ENCODE results near the gene TRPM8. TPM values are rescaled to one million over a fixed set of nuclear protein-coding genes. Genes with fewer than 3 reads are reported as not detected.

TRPM8 gene
- total and polyA plus RNA-seq, 2 experiments from 2014 or later: 0.11 to 0.14 TPM

- DNase-seq (ENCODE audit: low spot score): no peak
- H3K4me3 Mint-ChIP-seq: no peak overlapping the region
Observed at GRCh38 chr2:233952335-233952734, 35.2 kb downstream of the TRPM8 start.

More at GRCh38 chr2:233952335-233952734, 35.2 kb downstream of the TRPM8 start:
- Mint-ChIP-seq H3K27ac (no peak overlapping the region), H3K36me3 (ENCODE audit: low read depth) (no peaks in the 10 kb centered on the region), H3K4me1 (no peaks in the 10 kb centered on the region; the same call in 2 of the 3 replicates), H3K9me3 (no peaks in the 10 kb centered on the region; the same call in 2 of the 3 replicates), H3K27me3 (ENCODE audit: insufficient read depth, low read depth, poor library complexity) (peaks cover 2% of the 10 kb centered on the region)
- Histone ChIP-seq H3K4me2 (no peak overlapping the region), H3K4me1 (ENCODE audit: insufficient read depth) (no peaks in the 10 kb centered on the region), H2AFZ (no peak overlapping the region), H3K9me2 (ENCODE audit: insufficient read depth) (no peaks in the 10 kb centered on the region; the same call in 1 of the 2 replicates), H3F3A (replicated peaks; ENCODE audit: low read depth) (no peaks in the 10 kb centered on the region), H3K27me3 (ENCODE audit: insufficient read depth) (no peaks in the 10 kb centered on the region), H3K79me2 (replicated peaks; ENCODE audit: insufficient read depth) (no peaks in the 10 kb centered on the region), H4K20me1 (replicated peaks; ENCODE audit: insufficient read depth) (no peaks in the 10 kb centered on the region), H3K36me3 (ENCODE audit: insufficient read depth) (no peaks in the 10 kb centered on the region), H3K27ac (ENCODE audit: low read depth) (no peak overlapping the region), H3K4me3 (no peak overlapping the region)
- no peak for ATAC-seq
- TF ChIP-seq, protein P1, sequence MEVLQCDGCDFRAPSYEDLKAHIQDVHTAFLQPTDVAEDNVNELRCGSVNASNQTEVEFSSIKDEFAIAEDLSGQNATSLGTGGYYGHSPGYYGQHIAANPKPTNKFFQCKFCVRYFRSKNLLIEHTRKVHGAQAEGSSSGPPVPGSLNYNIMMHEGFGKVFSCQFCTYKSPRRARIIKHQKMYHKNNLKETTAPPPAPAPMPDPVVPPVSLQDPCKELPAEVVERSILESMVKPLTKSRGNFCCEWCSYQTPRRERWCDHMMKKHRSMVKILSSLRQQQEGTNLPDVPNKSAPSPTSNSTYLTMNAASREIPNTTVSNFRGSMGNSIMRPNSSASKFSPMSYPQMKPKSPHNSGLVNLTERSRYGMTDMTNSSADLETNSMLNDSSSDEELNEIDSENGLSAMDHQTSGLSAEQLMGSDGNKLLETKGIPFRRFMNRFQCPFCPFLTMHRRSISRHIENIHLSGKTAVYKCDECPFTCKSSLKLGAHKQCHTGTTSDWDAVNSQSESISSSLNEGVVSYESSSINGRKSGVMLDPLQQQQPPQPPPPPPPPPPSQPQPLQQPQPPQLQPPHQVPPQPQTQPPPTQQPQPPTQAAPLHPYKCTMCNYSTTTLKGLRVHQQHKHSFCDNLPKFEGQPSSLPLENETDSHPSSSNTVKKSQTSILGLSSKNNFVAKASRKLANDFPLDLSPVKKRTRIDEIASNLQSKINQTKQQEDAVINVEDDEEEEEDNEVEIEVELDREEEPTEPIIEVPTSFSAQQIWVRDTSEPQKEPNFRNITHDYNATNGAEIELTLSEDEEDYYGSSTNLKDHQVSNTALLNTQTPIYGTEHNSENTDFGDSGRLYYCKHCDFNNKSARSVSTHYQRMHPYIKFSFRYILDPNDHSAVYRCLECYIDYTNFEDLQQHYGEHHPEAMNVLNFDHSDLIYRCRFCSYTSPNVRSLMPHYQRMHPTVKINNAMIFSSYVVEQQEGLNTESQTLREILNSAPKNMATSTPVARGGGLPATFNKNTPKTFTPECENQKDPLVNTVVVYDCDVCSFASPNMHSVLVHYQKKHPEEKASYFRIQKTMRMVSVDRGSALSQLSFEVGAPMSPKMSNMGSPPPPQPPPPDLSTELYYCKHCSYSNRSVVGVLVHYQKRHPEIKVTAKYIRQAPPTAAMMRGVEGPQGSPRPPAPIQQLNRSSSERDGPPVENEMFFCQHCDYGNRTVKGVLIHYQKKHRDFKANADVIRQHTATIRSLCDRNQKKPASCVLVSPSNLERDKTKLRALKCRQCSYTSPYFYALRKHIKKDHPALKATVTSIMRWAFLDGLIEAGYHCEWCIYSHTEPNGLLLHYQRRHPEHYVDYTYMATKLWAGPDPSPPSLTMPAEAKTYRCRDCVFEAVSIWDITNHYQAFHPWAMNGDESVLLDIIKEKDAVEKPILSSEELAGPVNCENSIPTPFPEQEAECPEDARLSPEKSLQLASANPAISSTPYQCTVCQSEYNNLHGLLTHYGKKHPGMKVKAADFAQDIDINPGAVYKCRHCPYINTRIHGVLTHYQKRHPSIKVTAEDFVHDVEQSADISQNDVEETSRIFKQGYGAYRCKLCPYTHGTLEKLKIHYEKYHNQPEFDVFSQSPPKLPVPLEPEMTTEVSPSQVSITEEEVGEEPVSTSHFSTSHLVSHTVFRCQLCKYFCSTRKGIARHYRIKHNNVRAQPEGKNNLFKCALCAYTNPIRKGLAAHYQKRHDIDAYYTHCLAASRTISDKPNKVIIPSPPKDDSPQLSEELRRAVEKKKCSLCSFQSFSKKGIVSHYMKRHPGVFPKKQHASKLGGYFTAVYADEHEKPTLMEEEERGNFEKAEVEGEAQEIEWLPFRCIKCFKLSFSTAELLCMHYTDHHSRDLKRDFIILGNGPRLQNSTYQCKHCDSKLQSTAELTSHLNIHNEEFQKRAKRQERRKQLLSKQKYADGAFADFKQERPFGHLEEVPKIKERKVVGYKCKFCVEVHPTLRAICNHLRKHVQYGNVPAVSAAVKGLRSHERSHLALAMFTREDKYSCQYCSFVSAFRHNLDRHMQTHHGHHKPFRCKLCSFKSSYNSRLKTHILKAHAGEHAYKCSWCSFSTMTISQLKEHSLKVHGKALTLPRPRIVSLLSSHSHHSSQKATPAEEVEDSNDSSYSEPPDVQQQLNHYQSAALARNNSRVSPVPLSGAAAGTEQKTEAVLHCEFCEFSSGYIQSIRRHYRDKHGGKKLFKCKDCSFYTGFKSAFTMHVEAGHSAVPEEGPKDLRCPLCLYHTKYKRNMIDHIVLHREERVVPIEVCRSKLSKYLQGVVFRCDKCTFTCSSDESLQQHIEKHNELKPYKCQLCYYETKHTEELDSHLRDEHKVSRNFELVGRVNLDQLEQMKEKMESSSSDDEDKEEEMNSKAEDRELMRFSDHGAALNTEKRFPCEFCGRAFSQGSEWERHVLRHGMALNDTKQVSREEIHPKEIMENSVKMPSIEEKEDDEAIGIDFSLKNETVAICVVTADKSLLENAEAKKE (CRISPR knock-in tag; IDR thresholded peaks at IDR 0.05): no peak
- TF ChIP-seq STAT1 (IDR thresholded peaks at IDR 0.05; ENCODE audit: unreplicated experiment): no peak
- TF ChIP-seq, protein P2, sequence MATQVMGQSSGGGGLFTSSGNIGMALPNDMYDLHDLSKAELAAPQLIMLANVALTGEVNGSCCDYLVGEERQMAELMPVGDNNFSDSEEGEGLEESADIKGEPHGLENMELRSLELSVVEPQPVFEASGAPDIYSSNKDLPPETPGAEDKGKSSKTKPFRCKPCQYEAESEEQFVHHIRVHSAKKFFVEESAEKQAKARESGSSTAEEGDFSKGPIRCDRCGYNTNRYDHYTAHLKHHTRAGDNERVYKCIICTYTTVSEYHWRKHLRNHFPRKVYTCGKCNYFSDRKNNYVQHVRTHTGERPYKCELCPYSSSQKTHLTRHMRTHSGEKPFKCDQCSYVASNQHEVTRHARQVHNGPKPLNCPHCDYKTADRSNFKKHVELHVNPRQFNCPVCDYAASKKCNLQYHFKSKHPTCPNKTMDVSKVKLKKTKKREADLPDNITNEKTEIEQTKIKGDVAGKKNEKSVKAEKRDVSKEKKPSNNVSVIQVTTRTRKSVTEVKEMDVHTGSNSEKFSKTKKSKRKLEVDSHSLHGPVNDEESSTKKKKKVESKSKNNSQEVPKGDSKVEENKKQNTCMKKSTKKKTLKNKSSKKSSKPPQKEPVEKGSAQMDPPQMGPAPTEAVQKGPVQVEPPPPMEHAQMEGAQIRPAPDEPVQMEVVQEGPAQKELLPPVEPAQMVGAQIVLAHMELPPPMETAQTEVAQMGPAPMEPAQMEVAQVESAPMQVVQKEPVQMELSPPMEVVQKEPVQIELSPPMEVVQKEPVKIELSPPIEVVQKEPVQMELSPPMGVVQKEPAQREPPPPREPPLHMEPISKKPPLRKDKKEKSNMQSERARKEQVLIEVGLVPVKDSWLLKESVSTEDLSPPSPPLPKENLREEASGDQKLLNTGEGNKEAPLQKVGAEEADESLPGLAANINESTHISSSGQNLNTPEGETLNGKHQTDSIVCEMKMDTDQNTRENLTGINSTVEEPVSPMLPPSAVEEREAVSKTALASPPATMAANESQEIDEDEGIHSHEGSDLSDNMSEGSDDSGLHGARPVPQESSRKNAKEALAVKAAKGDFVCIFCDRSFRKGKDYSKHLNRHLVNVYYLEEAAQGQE (IDR thresholded peaks at IDR 0.05; ENCODE audit: unreplicated experiment): no peak
- TF ChIP-seq, protein P3, sequence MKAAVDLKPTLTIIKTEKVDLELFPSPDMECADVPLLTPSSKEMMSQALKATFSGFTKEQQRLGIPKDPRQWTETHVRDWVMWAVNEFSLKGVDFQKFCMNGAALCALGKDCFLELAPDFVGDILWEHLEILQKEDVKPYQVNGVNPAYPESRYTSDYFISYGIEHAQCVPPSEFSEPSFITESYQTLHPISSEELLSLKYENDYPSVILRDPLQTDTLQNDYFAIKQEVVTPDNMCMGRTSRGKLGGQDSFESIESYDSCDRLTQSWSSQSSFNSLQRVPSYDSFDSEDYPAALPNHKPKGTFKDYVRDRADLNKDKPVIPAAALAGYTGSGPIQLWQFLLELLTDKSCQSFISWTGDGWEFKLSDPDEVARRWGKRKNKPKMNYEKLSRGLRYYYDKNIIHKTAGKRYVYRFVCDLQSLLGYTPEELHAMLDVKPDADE (IDR thresholded peaks at IDR 0.05): no peak
- no peak for TF ChIP-seq NANOG (IDR thresholded peaks at IDR 0.05; ENCODE audit: borderline replicate concordance)
- no peak for TF ChIP-seq CREB1 (CRISPR knock-in tag; IDR thresholded peaks at IDR 0.05; ENCODE audit: low read depth)
- TF ChIP-seq, protein P4, sequence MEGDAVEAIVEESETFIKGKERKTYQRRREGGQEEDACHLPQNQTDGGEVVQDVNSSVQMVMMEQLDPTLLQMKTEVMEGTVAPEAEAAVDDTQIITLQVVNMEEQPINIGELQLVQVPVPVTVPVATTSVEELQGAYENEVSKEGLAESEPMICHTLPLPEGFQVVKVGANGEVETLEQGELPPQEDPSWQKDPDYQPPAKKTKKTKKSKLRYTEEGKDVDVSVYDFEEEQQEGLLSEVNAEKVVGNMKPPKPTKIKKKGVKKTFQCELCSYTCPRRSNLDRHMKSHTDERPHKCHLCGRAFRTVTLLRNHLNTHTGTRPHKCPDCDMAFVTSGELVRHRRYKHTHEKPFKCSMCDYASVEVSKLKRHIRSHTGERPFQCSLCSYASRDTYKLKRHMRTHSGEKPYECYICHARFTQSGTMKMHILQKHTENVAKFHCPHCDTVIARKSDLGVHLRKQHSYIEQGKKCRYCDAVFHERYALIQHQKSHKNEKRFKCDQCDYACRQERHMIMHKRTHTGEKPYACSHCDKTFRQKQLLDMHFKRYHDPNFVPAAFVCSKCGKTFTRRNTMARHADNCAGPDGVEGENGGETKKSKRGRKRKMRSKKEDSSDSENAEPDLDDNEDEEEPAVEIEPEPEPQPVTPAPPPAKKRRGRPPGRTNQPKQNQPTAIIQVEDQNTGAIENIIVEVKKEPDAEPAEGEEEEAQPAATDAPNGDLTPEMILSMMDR (conservative IDR thresholded peaks at IDR 0.05; ENCODE audit: low read depth in 2 of 2): no peak
- TF ChIP-seq ZNF114 (CRISPR knock-in tag; IDR thresholded peaks at IDR 0.05): no peak
- no peak for TF ChIP-seq EZH2 (IDR thresholded peaks at IDR 0.05; ENCODE audit: low read depth, unreplicated experiment)

Data from GM23338 (cell line).